HG02610 (cell line): ENCODE data around the gene C2orf92.
"Not testable (repeated sequence)": the region's sequence is repeated elsewhere in the genome, so short reads cannot be mapped to it uniquely, and the experiment has no call there.

Experiments used
- ATAC-seq: cut with Tn5 transposase; IDR thresholded peaks from one replicate; pipeline ENCODE4 v1.9.1; 2021; ENCODE audit warnings: mild to moderate bottlenecking, moderate library complexity; ENCODE audit not compliant: unreplicated experiment

C2orf92 gene

GRCh38 chr2:97659256-97660043 is 10.1 kb upstream of the C2orf92 start:
- ATAC-seq = no peak

GRCh38 chr2:97660044-97660774 is 9.3 kb upstream of the C2orf92 start:
- ATAC-seq = no peak

- ATAC-seq = no peak
Measured at GRCh38 chr2:97660775-97661389, 8.6 kb upstream of the C2orf92 start.

GRCh38 chr2:97661927-97662326 is 7.6 kb upstream of the C2orf92 start:
- no peak for ATAC-seq

GRCh38 chr2:97662386-97662894 is 7.1 kb upstream of the C2orf92 start:
- no peak for ATAC-seq

- ATAC-seq = peak; percentile 50
Measured at GRCh38 chr2:97662895-97663625, 6.5 kb upstream of the C2orf92 start.

- ATAC-seq = no peak
Measured at GRCh38 chr2:97663626-97663961, 5.9 kb upstream of the C2orf92 start.

- peak; percentile 80 for ATAC-seq
Measured at GRCh38 chr2:97663962-97664635, 5.4 kb upstream of the C2orf92 start, which contains the start of gene ACTR1B. Gene ACTR1B, minus strand, starts transcription at chr2:97664044. Its CDS starts 154 bp downstream, at chr2:97663890.

- no peak for ATAC-seq
Measured at GRCh38 chr2:97664636-97664970, 4.9 kb upstream of the C2orf92 start.

- ATAC-seq = no peak
Measured at GRCh38 chr2:97670471-97670870, 958 bp downstream of the C2orf92 start.

GRCh38 chr2:97671526-97671925 is 2.0 kb downstream of the C2orf92 start:
- ATAC-seq = no peak

- not testable (repeated sequence) for ATAC-seq
Measured at GRCh38 chr2:97672606-97673140, 3.2 kb downstream of the C2orf92 start.

- no peak for ATAC-seq
Measured at GRCh38 chr2:97673182-97673914, 3.8 kb downstream of the C2orf92 start.

- ATAC-seq = no peak
Measured at GRCh38 chr2:97673915-97674283, 4.4 kb downstream of the C2orf92 start.

GRCh38 chr2:97675430-97676113 is 6.1 kb downstream of the C2orf92 start:
- no peak for ATAC-seq

GRCh38 chr2:97676620-97677019 is 7.1 kb downstream of the C2orf92 start:
- ATAC-seq = peak; percentile 33

- no peak for ATAC-seq
Measured at GRCh38 chr2:97677480-97677879, 8.0 kb downstream of the C2orf92 start.

- no peak for ATAC-seq
Measured at GRCh38 chr2:97678298-97678697, 8.8 kb downstream of the C2orf92 start.

GRCh38 chr2:97687235-97687634 is 17.7 kb downstream of the C2orf92 start:
- not testable (repeated sequence) for ATAC-seq
